Spleen (tissue), 13 donors: ENCODE results near the gene B4GALT4. TPM values are rescaled to one million over a fixed set of nuclear protein-coding genes. Genes with fewer than 3 reads are reported as not detected.
A peak's percentile ranks its signal among the peaks of the same experiment; 100 is the strongest.

Experiments used
- DNase-seq: peaks from one replicate; pipeline ENCODE4 v3.0.0-alpha.2; 2020
- H3K27ac ChIP-seq, 8 donors: fragments of 200-600 bp; sonication (generic) in 7 of 8; 1 replicate in 4 of 8; 2 replicates in 4 of 8; pipeline versions ENCODE4 v1.5.0 to v1.8.0; 2016 to 2021; ENCODE audit warnings: inconsistent platforms in 4 of 8, mild to moderate bottlenecking in 4 of 8, moderate library complexity in 1 of 8
- H3K27me3 ChIP-seq, 7 donors: fragments of 200-600 bp; sonication (generic) in 6 of 7; replicated peaks in 1 of 7; 1 replicate in 4 of 7; 2 replicates in 3 of 7; pipeline versions ENCODE4 v1.5.0 to v1.8.0; 2016 to 2021; ENCODE audit warnings: inconsistent platforms in 3 of 7, mild to moderate bottlenecking in 1 of 7
- H3K36me3 ChIP-seq, 6 donors: fragments of 200-600 bp; sonication (generic) in 5 of 6; 1 replicate in 4 of 6; 2 replicates in 2 of 6; pipeline versions ENCODE4 v1.5.0 to v1.8.0; 2016 to 2021; ENCODE audit warnings: inconsistent platforms in 2 of 6
- H3K4me1 ChIP-seq, 6 donors: fragments of 200-600 bp; sonication (generic) in 5 of 6; 1 replicate in 3 of 6; 2 replicates in 3 of 6; pipeline versions ENCODE4 v1.5.0 to v1.8.0; 2016 to 2021; ENCODE audit warnings: inconsistent platforms in 3 of 6
- H3K4me3 ChIP-seq, 8 donors: fragments of 200-600 bp; sonication (generic) in 7 of 8; 1 replicate in 4 of 8; 2 replicates in 4 of 8; pipeline versions ENCODE4 v1.5.0 to v1.8.0; 2016 to 2021; ENCODE audit warnings: inconsistent platforms in 4 of 8, mild to moderate bottlenecking in 4 of 8, moderate library complexity in 2 of 8
- H3K9me3 ChIP-seq, 8 donors: fragments of 200-600 bp; sonication (generic) in 7 of 8; 1 replicate in 4 of 8; 2 replicates in 4 of 8; pipeline versions ENCODE4 v1.5.0 to v1.8.0; 2016 to 2021; ENCODE audit warnings: inconsistent platforms in 4 of 8
- CTCF ChIP-seq, 11 experiments: fragments of 200-600 bp in 7 of 11; fragments of 450-650 bp in 4 of 11; sonication (generic) in 4 of 11; IDR thresholded peaks in 8 of 11; conservative IDR thresholded peaks in 3 of 11; 1 replicate in 7 of 11; 2 replicates in 4 of 11; pipeline versions ENCODE4 v1.4.0 to v1.8.0; 2016 to 2021; ENCODE audit warnings: antibody characterized with exemption in 11 of 11, inconsistent platforms in 4 of 11, mild to moderate bottlenecking in 1 of 11
- POLR2A ChIP-seq, 3 donors: fragments of 450-650 bp; IDR thresholded peaks; one replicate each; pipeline ENCODE4 v1.5.1; 2017; ENCODE audit warnings: antibody characterized with exemption in 3 of 3, mild to moderate bottlenecking in 1 of 3
- POLR2AphosphoS5 ChIP-seq, 3 donors: sonication (generic); formaldehyde crosslinking; IDR thresholded peaks; one replicate each; pipeline ENCODE4 v1.5.1; 2017; ENCODE audit warnings: antibody characterized with exemption in 3 of 3
- WGBS, 5 donors: extraction: QIAGEN DNeasy Blood & Tissue Kit in 3 of 5; methylation state at CpG; one replicate each; pipeline versions ENCODE4 v1.1.5 to v1.1.7; 2013 to 2018; 5-methylcytosine and 5-hydroxymethylcytosine counted together
- intact Hi-C: fragments of 100-400 bp; cut with DNase I; formaldehyde crosslinking; loops from one replicate; pipeline ENCODE4 v1.15.0; 2023; ENCODE audit warnings: low total_unique reads
- long read RNA-seq, 2 donors: transcript quantifications; one replicate each; lab custom pipeline, GENCODE V29; 2026
- polyA plus RNA-seq, 3 donors: library from polyadenylated mRNA; stranded (reverse); fragments of 200-250 nt; gene quantifications; one replicate each; pipeline ENCODE4 v1.2.1, GENCODE V29; 2013
- total RNA-seq, 7 donors: library from RNA; depleted of rRNA in 3 of 7; stranded (reverse); fragments of >200 nt in 3 of 7; fragmentation: NEBNext Ultra II Directional in 4 of 7; extraction: Animal tissue kit (Norgen Biotek cat#: 25700) in 4 of 7; gene quantifications; one replicate each; pipeline versions ENCODE4 v1.1.0 to v1.2.1, GENCODE V29; 2016 to 2021
- donor health status: healthy with polysubstance abuse.
- donor health status: DM: no; HTN: no; CAD: no; lungs with moderate emphysema.
- donor health status: DM: no; HTN: no; CAD: no.
- donor health status: Bipolar disorder and iron deficiency.
- donor health status: healthy.
- donor health status: DM: no; HTN: no; CAD: no.
- donor health status: DM: yes; HTN: yes; CAD: no.

The B4GALT4 gene
- 10 to 100 TPM; 13.6 to 26.2 (median 15.4) TPM for total RNA-seq
- 1 to 10 TPM; 7.6 to 8.2 (median 7.7) TPM for polyA plus RNA-seq
- long read RNA-seq, donor 1, partial matches to known transcripts: 0 of 3 reads
- long read RNA-seq, donor 1, other reads (novel, unspliced or antisense): 0 of 3 reads
- long read RNA-seq, donor 2, partial matches to known transcripts: 8 of 11 reads
- long read RNA-seq, donor 2, other reads (novel, unspliced or antisense): 0 of 11 reads

- peak; percentile 97 for DNase-seq
- intact Hi-C loops: loop anchor here (5.0 kb wide), 1 partner anchor 359 kb away; no protein-coding TSS in a partner anchor
- Histone ChIP-seq H3K4me1 (peaks cover 23 to 56% (median 44%) of the 10 kb centered on the region in 6 donors), H3K4me3 (peak within 1 kb of the TSS; percentile 68 to 89 (median 73)), H3K27ac (peak within 1 kb of the TSS; percentile 92 to 96 (median 94)), H3K9me3 (no peaks in the 10 kb centered on the region), H3K36me3 (peaks cover 0 to 12% (median under 1%) of the 10 kb centered on the region in 6 donors), H3K27me3 (no peaks in the 10 kb centered on the region)
- TF ChIP-seq POLR2AphosphoS5 (IDR thresholded peaks at IDR 0.05): peak; percentile 92 to 95 (median 94)
- TF ChIP-seq POLR2A (IDR thresholded peaks at IDR 0.05): peak; percentile 31 to 89 (median 47)
- TF ChIP-seq CTCF (IDR thresholded peaks at IDR 0.05 in 8 of 11, conservative IDR thresholded peaks at IDR 0.05 in 3 of 11): peak in 1 of 11 experiments; percentile 6
- WGBS, 5 donors: 2 to 3% (median 3%) methylated on average over 44 to 70 of the region's 70 CpGs
Measured at GRCh38 chr3:119240591-119241434, at the start of gene B4GALT4. Gene B4GALT4, minus strand, starts transcription at chr3:119240878. Its CDS starts 10,779 bp downstream, at chr3:119230099.

- intact Hi-C loops: no loop called here
- WGBS, 5 donors: 52 to 61% (median 58%) methylated on average over 2 of the region's 2 CpGs; no CpG with 5 or more reads in 1 of the 5 donors
- TF ChIP-seq CTCF (IDR thresholded peaks at IDR 0.05 in 8 of 11, conservative IDR thresholded peaks at IDR 0.05 in 3 of 11): no peak
- no peak for TF ChIP-seq POLR2AphosphoS5 (IDR thresholded peaks at IDR 0.05)
- no peak for TF ChIP-seq POLR2A (IDR thresholded peaks at IDR 0.05)
Measured at GRCh38 chr3:119289404-119289770, 48.7 kb upstream of the B4GALT4 start.

GRCh38 chr3:119288669-119289403 lies 48.2 kb upstream of the B4GALT4 start:
- Histone ChIP-seq H3K9me3 (peaks cover 0 to 26% (median 21%) of the 10 kb centered on the region in 8 donors), H3K36me3 (no peaks in the 10 kb centered on the region), H3K4me3 (no peak overlapping the region), H3K4me1 (peaks cover 6 to 18% (median 14%) of the 10 kb centered on the region in 6 donors), H3K27ac (no peak overlapping the region), H3K27me3 (no peaks in the 10 kb centered on the region)
- DNase-seq: peak; percentile 42
- TF ChIP-seq POLR2AphosphoS5 (IDR thresholded peaks at IDR 0.05): no peak
- no peak for TF ChIP-seq POLR2A (IDR thresholded peaks at IDR 0.05)
- TF ChIP-seq CTCF (IDR thresholded peaks at IDR 0.05 in 8 of 11, conservative IDR thresholded peaks at IDR 0.05 in 3 of 11): no peak
- 75 to 94% (median 84%) methylated on average over 2 to 3 of the region's 3 CpGs; no CpG with 5 or more reads in 1 of the 5 donors for WGBS, 5 donors
- intact Hi-C loops: no loop called here

More at GRCh38 chr3:119289404-119289770, 48.7 kb upstream of the B4GALT4 start:
- H3K4me1 ChIP-seq: peaks cover 6 to 22% (median 15%) of the 10 kb centered on the region in 6 donors
- H3K27ac ChIP-seq: no peak overlapping the region
- no peaks in the 10 kb centered on the region for H3K27me3 ChIP-seq
- peaks cover 0 to 26% (median 21%) of the 10 kb centered on the region in 8 donors for H3K9me3 ChIP-seq
- H3K4me3 ChIP-seq: no peak overlapping the region
- no peaks in the 10 kb centered on the region for H3K36me3 ChIP-seq
- peak; percentile 64 for DNase-seq
